MM.1S (cell line): ENCODE data around the gene OR6X1.

Experiments used
- DNase-seq: peaks from one replicate; pipeline ENCODE4 v3.0.0-alpha.2; 2015
- H2AFZ ChIP-seq: fragments of 300-600 bp; sonication (generic); 2 replicates; pipeline ENCODE4 v1.6.0; 2016; ENCODE audit warnings: antibody characterized with exemption, low read length
- H3F3A ChIP-seq: fragments of 300-600 bp; sonication (generic); 2 replicates; pipeline ENCODE4 v1.6.1; 2016; ENCODE audit warnings: mild to moderate bottlenecking, antibody characterized with exemption, low read length, moderate library complexity, mixed read lengths; ENCODE audit not compliant: insufficient read depth
- H3K27ac ChIP-seq: fragments of 300-600 bp; sonication (generic); 2 replicates; pipeline ENCODE4 v1.5.1; 2016; ENCODE audit warnings: mild to moderate bottlenecking, low read length
- H3K27me3 ChIP-seq: fragments of 300-600 bp; sonication (generic); replicated peaks from 2 replicates; pipeline ENCODE4 v1.6.0; 2016; ENCODE audit warnings: low read length; ENCODE audit not compliant: insufficient read depth
- H3K36me3 ChIP-seq: fragments of 300-600 bp; sonication (generic); replicated peaks from 2 replicates; pipeline ENCODE4 v1.6.1; 2016; ENCODE audit warnings: mild to moderate bottlenecking, low read length, mixed read lengths; ENCODE audit not compliant: insufficient read depth
- H3K4me1 ChIP-seq: fragments of 300-600 bp; sonication (generic); 2 replicates; pipeline ENCODE4 v1.6.1; 2016; ENCODE audit warnings: low read length, mixed read lengths
- H3K4me2 ChIP-seq: fragments of 300-600 bp; sonication (generic); 2 replicates; pipeline ENCODE4 v1.6.0; 2016; ENCODE audit warnings: low read depth, low read length
- H3K4me3 ChIP-seq: fragments of 300-600 bp; sonication (generic); 2 replicates; pipeline ENCODE4 v1.5.1; 2016; ENCODE audit warnings: low read length, mixed read lengths
- H3K79me2 ChIP-seq: fragments of 300-600 bp; sonication (generic); 2 replicates; pipeline ENCODE4 v1.6.1; 2016; ENCODE audit warnings: mixed run types, low read length, mixed read lengths
- H3K9ac ChIP-seq: fragments of 300-600 bp; sonication (generic); 2 replicates; pipeline ENCODE4 v1.6.1; 2016; ENCODE audit warnings: low read length, mixed read lengths
- H3K9me2 ChIP-seq: fragments of 300-600 bp; sonication (generic); replicated peaks from 2 replicates; pipeline ENCODE4 v1.6.1; 2016; ENCODE audit warnings: mild to moderate bottlenecking, low read length, mixed read lengths; ENCODE audit not compliant: insufficient read depth
- H3K9me3 ChIP-seq: fragments of 300-600 bp; sonication (generic); replicated peaks from 2 replicates; pipeline ENCODE4 v1.6.1; 2016; ENCODE audit warnings: mild to moderate bottlenecking, low read length, mixed read lengths; ENCODE audit not compliant: insufficient read depth
- H4K20me1 ChIP-seq: fragments of 300-600 bp; sonication (generic); 2 replicates; pipeline ENCODE4 v1.6.1; 2016; ENCODE audit warnings: mild to moderate bottlenecking, low read length, moderate library complexity, mixed read lengths; ENCODE audit not compliant: insufficient read depth
- CTCF ChIP-seq: fragments of 300-600 bp; sonication (generic); IDR thresholded peaks from 2 replicates; pipeline ENCODE4 v1.5.1; 2016; ENCODE audit warnings: antibody characterized with exemption, low read length, mixed read lengths
- EZH2 ChIP-seq: fragments of 300-600 bp; sonication (generic); optimal IDR thresholded peaks from 2 replicates; pipeline ENCODE3; 2017; ENCODE audit warnings: low read depth, mild to moderate bottlenecking, antibody characterized with exemption, low read length, mixed read lengths
- EZH2phosphoT487 ChIP-seq: fragments of 300-600 bp; sonication (generic); IDR thresholded peaks from 2 replicates; pipeline ENCODE4 v1.6.1; 2018; ENCODE audit warnings: antibody characterized with exemption, low read length

The OR6X1 gene

GRCh38 chr11:123760894-123761293 lies 6.6 kb upstream of the OR6X1 start:
- no peaks in the 10 kb centered on the region for H3K9me2 ChIP-seq
- no peak overlapping the region for H3K27ac ChIP-seq
- H3K36me3 ChIP-seq: no peaks in the 10 kb centered on the region
- no peaks in the 10 kb centered on the region for H3K79me2 ChIP-seq
- H3K9ac ChIP-seq: no peak overlapping the region
- no peaks in the 10 kb centered on the region for H3K9me3 ChIP-seq
- no peak overlapping the region for H2AFZ ChIP-seq
- H3K4me1 ChIP-seq: no peaks in the 10 kb centered on the region
- no peak overlapping the region for H3K4me3 ChIP-seq
- no peaks in the 10 kb centered on the region for H3F3A ChIP-seq
- no peaks in the 10 kb centered on the region for H4K20me1 ChIP-seq
- no peak for DNase-seq
- TF ChIP-seq EZH2: no peak
- TF ChIP-seq EZH2phosphoT487: no peak
- no peak for TF ChIP-seq CTCF
- H3K27me3 ChIP-seq: no peaks in the 10 kb centered on the region
- H3K4me2 ChIP-seq: no peak overlapping the region

- no peaks in the 10 kb centered on the region for H3K9me2 ChIP-seq
- no peak for TF ChIP-seq CTCF
- TF ChIP-seq EZH2: no peak
- no peak for TF ChIP-seq EZH2phosphoT487
- H3K4me2 ChIP-seq: no peak overlapping the region
- H2AFZ ChIP-seq: no peak overlapping the region
- H3K9me3 ChIP-seq: no peaks in the 10 kb centered on the region
- no peaks in the 10 kb centered on the region for H3K79me2 ChIP-seq
- H3K4me1 ChIP-seq: 0 out of 2 replicates have a peak, but pooled peaks cover 5% of the 10 kb centered on the region
- no peak overlapping the region for H3K9ac ChIP-seq
- no peak overlapping the region for H3K4me3 ChIP-seq
- no peak for DNase-seq
- no peaks in the 10 kb centered on the region for H3K36me3 ChIP-seq
- no peak overlapping the region for H3K27ac ChIP-seq
- H4K20me1 ChIP-seq: no peaks in the 10 kb centered on the region
- H3K27me3 ChIP-seq: no peaks in the 10 kb centered on the region
- no peaks in the 10 kb centered on the region for H3F3A ChIP-seq
These were observed 3.7 kb upstream of the OR6X1 start for GRCh38 chr11:123757976-123758375.

GRCh38 chr11:123755813-123756212 lies 1.5 kb upstream of the OR6X1 start:
- no peaks in the 10 kb centered on the region for H3K27me3 ChIP-seq

More at GRCh38 chr11:123755813-123756212, 1.5 kb upstream of the OR6X1 start:
- Histone ChIP-seq H3K4me1 (peaks cover 17% of the 10 kb centered on the region), H3K79me2 (no peaks in the 10 kb centered on the region), H3K9me2 (no peaks in the 10 kb centered on the region), H3K9ac (no peak overlapping the region), H3K4me3 (no peak overlapping the region), H3K4me2 (no peak overlapping the region), H2AFZ (no peak overlapping the region), H4K20me1 (no peaks in the 10 kb centered on the region), H3K36me3 (no peaks in the 10 kb centered on the region), H3K27ac (no peak overlapping the region), H3F3A (no peaks in the 10 kb centered on the region), H3K9me3 (no peaks in the 10 kb centered on the region)
- no peak for DNase-seq
- TF ChIP-seq EZH2 (no peak), CTCF (no peak), EZH2phosphoT487 (no peak)
